OCI-LY1 (cell line): ENCODE data around the gene MRLN.
"Not testable (repeated sequence)": the region's sequence is repeated elsewhere in the genome, so short reads cannot be mapped to it uniquely, and the experiment has no call there.

Experiments
- EZH2 ChIP-seq: fragments of 200-600 bp; sonication (generic), shearing (Covaris generic); IDR thresholded peaks from 2 replicates; pipeline ENCODE4 v1.8.0; 2017; ENCODE audit warnings: borderline replicate concordance, mixed run types, mild to moderate bottlenecking, antibody characterized with exemption, low read length, moderate library complexity, mixed read lengths
- TF ChIP-seq, protein P1 (sequence below): fragments of 200-600 bp; sonication (generic), shearing (Covaris generic); IDR thresholded peaks from 2 replicates; pipeline ENCODE4 v1.5.1; 2017; ENCODE audit warnings: mild to moderate bottlenecking, antibody characterized with exemption, low read length, moderate library complexity, mixed read lengths

DNA sequence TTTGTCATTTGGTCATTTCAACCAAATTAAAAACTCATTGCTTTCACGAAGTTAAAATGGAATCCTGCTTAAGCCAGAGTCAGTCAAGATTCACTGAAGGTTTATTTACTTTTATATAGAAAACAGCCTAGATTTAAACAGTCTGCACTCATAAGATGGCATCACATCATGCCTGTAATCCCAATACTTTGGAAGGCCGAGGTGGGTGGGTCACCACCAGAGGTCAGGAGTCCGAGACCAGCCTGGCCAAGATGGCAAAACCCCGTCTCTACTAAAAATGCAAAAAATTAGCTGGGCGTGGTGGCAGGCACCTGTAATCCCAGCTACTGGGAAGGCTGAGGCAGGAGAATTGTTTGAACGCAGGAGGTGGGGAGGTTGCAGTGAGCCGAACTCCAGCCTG is 33.8 kb upstream of the MRLN start:
- TF ChIP-seq, protein P1, sequence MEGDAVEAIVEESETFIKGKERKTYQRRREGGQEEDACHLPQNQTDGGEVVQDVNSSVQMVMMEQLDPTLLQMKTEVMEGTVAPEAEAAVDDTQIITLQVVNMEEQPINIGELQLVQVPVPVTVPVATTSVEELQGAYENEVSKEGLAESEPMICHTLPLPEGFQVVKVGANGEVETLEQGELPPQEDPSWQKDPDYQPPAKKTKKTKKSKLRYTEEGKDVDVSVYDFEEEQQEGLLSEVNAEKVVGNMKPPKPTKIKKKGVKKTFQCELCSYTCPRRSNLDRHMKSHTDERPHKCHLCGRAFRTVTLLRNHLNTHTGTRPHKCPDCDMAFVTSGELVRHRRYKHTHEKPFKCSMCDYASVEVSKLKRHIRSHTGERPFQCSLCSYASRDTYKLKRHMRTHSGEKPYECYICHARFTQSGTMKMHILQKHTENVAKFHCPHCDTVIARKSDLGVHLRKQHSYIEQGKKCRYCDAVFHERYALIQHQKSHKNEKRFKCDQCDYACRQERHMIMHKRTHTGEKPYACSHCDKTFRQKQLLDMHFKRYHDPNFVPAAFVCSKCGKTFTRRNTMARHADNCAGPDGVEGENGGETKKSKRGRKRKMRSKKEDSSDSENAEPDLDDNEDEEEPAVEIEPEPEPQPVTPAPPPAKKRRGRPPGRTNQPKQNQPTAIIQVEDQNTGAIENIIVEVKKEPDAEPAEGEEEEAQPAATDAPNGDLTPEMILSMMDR, result not testable (repeated sequence)
- TF ChIP-seq EZH2, result not testable (repeated sequence)
